GM19099 (cell line): ENCODE results near the gene MRPL55.
A peak's percentile ranks its signal among the peaks of the same experiment; 100 is the strongest.

Source experiments
- POLR2A ChIP-seq: IDR thresholded peaks from 3 replicates; pipeline ENCODE4 v1.6.1; 2011; ENCODE audit warnings: low read depth; ENCODE audit not compliant: insufficient read length; ENCODE audit errors: extremely low read depth

MRPL55 gene

DNA sequence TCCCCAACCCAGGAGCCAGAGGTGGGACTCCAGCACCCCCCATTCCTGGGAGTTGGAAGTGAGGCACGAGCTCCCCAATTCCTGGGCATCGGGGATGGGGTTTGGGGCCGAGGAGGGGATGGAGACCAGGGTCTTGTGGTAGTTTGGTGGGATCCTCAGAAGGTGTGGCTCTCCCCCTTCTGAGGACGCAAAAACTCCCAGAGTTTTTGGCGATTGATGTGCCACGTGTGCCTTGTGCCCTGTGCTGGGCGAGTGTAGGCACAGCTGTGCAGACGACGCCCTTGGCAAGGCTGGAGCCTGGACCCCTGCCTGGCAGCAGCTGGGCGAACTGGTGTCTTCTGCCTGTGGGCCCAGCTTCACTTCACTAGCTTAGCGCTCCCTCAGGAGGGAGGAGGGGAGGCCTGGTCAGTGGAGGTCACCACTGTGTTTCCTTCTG lies 33.6 kb upstream of the MRPL55 start:
- no peak for TF ChIP-seq POLR2A

GRCh38 chr1:228142155-228142691 lies 33.1 kb upstream of the MRPL55 start:
- no peak for TF ChIP-seq POLR2A

- no peak for TF ChIP-seq POLR2A
Measured at GRCh38 chr1:228141226-228142044, 32.3 kb upstream of the MRPL55 start.

DNA sequence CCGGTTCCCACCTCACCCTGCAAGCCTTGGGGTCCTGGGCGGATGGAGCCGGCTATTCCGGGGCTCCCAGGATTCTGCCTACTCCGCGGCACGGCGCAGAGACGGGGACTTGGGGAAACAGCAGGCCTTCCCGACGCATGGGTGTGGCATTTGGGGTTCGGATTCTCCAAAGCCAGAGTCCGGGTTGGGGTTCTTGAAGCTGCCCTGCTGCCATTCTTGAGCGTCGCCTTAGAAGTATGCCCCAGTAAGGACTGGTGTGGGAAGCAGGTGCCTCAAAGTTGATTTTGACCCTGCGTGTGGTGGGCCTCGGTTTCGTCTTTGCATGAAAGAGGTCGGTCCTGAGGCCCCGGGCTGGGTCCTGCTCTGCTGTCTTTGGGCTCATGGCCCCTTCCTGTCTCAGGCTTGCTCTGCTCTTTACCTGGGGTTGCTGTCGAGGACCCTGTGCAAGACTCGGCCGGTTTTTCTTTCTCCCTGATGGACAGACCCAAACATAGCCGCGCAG lies 31.7 kb upstream of the MRPL55 start:
- no peak for TF ChIP-seq POLR2A

- TF ChIP-seq POLR2A, result peak; percentile 94
Measured at GRCh38 chr1:228139931-228140723, 31.0 kb upstream of the MRPL55 start, which contains the start of gene GUK1. Gene GUK1 (plus strand): TSS chr1:228140279. CDS start chr1:228140303, 24 bp downstream.

GRCh38 chr1:228139406-228139930 lies 30.4 kb upstream of the MRPL55 start:
- peak; percentile 14 for TF ChIP-seq POLR2A

- no peak for TF ChIP-seq POLR2A
Measured at GRCh38 chr1:228136901-228137300, 27.8 kb upstream of the MRPL55 start.

- TF ChIP-seq POLR2A, result no peak
Measured at GRCh38 chr1:228134591-228134990, 25.5 kb upstream of the MRPL55 start.

GRCh38 chr1:228131766-228132165 lies 22.7 kb upstream of the MRPL55 start:
- TF ChIP-seq POLR2A, result no peak

DNA sequence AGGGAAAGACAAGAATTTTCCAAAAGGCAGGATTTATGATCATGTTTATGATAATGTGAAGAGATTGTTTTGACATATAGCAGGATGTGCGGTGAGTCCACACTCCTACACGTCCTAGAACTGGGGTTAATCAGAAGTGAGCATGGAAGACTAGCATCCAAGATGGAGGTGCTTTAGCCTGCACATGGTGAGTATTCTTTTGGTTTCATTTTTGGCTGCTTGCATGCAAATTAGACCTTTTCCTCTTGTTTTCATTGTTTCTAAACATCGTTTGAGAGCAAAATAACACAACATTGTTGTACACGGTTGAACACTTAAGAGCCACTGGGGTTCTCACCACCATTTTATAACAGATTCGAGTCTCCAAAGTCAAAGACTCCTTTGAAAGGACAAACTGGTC lies 16.1 kb upstream of the MRPL55 start:
- TF ChIP-seq POLR2A, result no peak

DNA sequence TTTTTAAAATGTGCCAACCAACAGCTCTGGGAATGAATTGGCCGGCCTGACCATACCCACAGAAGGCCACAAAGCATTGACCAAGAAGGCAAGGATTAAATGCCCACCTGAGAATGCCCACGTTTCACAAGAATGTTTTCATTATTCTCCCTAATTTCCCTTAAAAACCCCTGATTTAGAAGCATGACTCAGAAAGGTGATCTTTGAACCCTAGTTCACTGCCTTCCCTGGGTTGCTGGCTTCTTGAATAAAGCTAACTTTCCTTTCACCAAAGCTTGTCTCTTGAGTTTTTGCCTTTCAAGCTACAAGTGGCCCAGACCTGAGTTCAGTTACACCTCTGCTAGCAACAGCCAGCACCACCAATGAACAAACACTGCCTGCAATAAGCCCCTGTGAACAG lies 14.4 kb upstream of the MRPL55 start:
- TF ChIP-seq POLR2A, result no peak

GRCh38 chr1:228122921-228123441 lies 13.9 kb upstream of the MRPL55 start:
- no peak for TF ChIP-seq POLR2A

GRCh38 chr1:228120857-228121489 lies 11.9 kb upstream of the MRPL55 start:
- TF ChIP-seq POLR2A, result no peak

- TF ChIP-seq POLR2A, result no peak
Measured at GRCh38 chr1:228120351-228120750, 11.3 kb upstream of the MRPL55 start.

DNA sequence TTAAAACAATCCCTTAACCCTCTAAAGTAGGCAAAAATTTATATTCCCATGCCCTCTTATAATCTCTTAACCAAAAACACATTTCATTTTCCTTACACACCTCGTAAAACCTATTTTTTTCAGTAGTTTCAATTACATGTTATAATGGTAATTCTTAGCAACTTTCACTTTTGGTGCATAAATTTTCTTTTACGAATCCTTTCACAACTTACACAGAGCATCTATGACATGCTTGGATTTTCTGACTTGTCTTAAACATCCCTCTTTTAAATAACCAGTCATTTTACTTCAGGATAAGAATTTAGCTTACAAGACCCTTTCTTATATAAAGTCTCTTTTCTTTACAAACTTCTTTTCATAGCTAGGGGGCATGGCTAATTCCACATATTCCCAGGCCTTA lies 8.9 kb upstream of the MRPL55 start:
- TF ChIP-seq POLR2A, result no peak

DNA sequence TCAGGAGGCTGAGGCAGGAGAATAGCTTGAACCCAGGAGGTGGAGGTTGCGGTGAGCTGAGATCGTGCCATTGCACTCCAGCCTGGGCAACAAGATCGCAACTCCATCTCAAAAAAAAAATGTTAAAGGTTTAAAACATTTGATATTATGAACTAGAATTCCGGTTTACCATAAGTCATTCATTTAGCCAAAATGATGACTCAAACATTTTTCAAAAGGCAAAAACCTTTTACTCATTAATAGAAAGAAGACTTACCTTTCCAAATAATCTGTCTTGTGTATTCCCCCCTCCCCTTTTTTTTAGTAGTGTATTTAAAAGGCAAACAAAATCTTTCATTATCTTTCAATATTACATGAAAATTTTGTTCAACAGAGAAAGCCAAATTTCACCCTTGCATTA lies 8.2 kb upstream of the MRPL55 start:
- TF ChIP-seq POLR2A, result no peak
